HG02759 (cell line): Measurements from ENCODE around the gene SNX20.

Experiments used
- ATAC-seq: cut with Tn5 transposase; IDR thresholded peaks from one replicate; pipeline ENCODE4 v1.9.1; 2021; ENCODE audit warnings: mild to moderate bottlenecking, moderate library complexity; ENCODE audit not compliant: unreplicated experiment

The SNX20 gene

GRCh38 chr16:50637716-50638602 is 43.2 kb downstream of the SNX20 start:
- no peak for ATAC-seq

GRCh38 chr16:50636753-50637374 is 44.2 kb downstream of the SNX20 start:
- no peak for ATAC-seq

GRCh38 chr16:50635505-50636392 is 45.4 kb downstream of the SNX20 start:
- no peak for ATAC-seq

GRCh38 chr16:50634947-50635346 is 46.2 kb downstream of the SNX20 start:
- ATAC-seq, result no peak

- no peak for ATAC-seq
Observed at GRCh38 chr16:50634090-50634489, 47.0 kb downstream of the SNX20 start.

- ATAC-seq, result no peak
Observed at GRCh38 chr16:50632927-50633800, 47.9 kb downstream of the SNX20 start.

- ATAC-seq, result no peak
Observed at GRCh38 chr16:50631985-50632576, 49.0 kb downstream of the SNX20 start.

- no peak for ATAC-seq
Observed at GRCh38 chr16:50631249-50631984, 49.7 kb downstream of the SNX20 start.

- ATAC-seq, result no peak
Observed at GRCh38 chr16:50630394-50631020, 50.6 kb downstream of the SNX20 start.

- no peak for ATAC-seq
Observed at GRCh38 chr16:50629334-50629733, 51.8 kb downstream of the SNX20 start.

GRCh38 chr16:50628156-50628802 is 52.8 kb downstream of the SNX20 start:
- no peak for ATAC-seq

GRCh38 chr16:50627419-50627818 is 53.7 kb downstream of the SNX20 start:
- ATAC-seq, result no peak

- no peak for ATAC-seq
Observed at GRCh38 chr16:50626868-50627267, 54.2 kb downstream of the SNX20 start.

- ATAC-seq, result no peak
Observed at GRCh38 chr16:50625374-50625773, 55.7 kb downstream of the SNX20 start.

GRCh38 chr16:50624449-50624970 is 56.6 kb downstream of the SNX20 start:
- ATAC-seq, result no peak

GRCh38 chr16:50622643-50623369 is 58.3 kb downstream of the SNX20 start:
- no peak for ATAC-seq

- ATAC-seq, result no peak
Observed at GRCh38 chr16:50622029-50622428, 59.1 kb downstream of the SNX20 start.
